ENCODE results near the gene THSD1.
A peak's percentile ranks its signal among the peaks of the same experiment; 100 is the strongest.

The THSD1 gene

DNA sequence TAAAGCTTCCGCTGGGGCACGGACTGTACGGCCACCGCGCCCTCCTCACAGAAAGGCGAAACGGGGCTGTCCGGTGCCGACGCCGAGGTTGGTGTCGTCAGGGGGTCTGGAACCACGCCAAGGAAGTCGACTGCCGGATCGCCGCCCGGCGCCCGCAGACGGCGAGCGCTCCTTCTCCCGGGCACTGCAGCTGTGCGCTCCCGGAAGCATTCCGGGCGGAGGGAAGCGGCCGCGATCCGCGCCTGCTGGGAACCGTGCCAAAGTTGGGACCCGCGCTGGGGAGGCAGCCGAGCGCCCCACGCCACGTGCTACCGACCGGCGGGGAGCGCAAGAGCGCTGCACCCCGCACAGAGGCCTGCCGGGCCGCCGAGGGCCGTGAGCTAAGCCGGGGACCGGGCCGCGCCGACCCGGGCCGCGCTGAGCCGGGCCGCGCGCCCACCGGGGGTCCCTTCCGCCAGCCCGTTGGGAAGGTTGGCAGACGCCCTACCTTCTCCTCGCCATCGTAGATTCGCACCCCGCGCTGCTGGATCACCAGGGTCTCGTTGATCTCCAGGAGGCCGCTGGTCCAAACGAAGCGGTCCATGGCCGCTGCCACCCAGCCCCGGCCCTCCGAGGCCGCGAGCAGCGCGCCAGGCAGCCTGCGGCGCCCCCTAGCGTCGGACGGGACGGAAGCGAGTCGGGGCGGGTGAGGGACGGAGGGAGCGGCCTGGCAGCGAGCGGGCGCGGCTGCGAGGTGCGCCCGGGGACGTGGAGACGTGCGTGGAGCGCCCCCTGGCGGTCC is 44.2 kb upstream of the THSD1 start, which contains the start of gene VPS36:
Gene VPS36 (minus strand): TSS at position 623 of the 781 bp plus-strand sequence. CDS start 40 bp downstream, at position 583.
- peak; percentile 79 for DNase-seq (ENCODE audit: insufficient read length, low spot score)
- FAIRE-seq, result peak; percentile 98
- peak; percentile 85 for TF ChIP-seq POLR2A (IDR thresholded peaks at IDR 0.05; ENCODE audit: low read depth, low read length)
- peak; percentile 58; the same call in 1 of the 2 replicates for TF ChIP-seq TAF1 (IDR thresholded peaks at IDR 0.05; ENCODE audit: low read depth, low read length)
- 0 out of 2 replicates have a peak, but pooled peaks have one; percentile 6 for TF ChIP-seq SPI1 (IDR thresholded peaks at IDR 0.05; ENCODE audit: low read depth, low read length)
- peak; percentile 74 for TF ChIP-seq PAX5 (IDR thresholded peaks at IDR 0.05; ENCODE audit: insufficient read depth, low read length, severe bottlenecking)
- peak; percentile 77; the same call in 1 of the 2 replicates for TF ChIP-seq POLR2AphosphoS5 (IDR thresholded peaks at IDR 0.05; ENCODE audit: low read depth, low read length)
- TF ChIP-seq POU2F2 (IDR thresholded peaks at IDR 0.05; ENCODE audit: low read depth, low read length), result peak; percentile 80

DNA sequence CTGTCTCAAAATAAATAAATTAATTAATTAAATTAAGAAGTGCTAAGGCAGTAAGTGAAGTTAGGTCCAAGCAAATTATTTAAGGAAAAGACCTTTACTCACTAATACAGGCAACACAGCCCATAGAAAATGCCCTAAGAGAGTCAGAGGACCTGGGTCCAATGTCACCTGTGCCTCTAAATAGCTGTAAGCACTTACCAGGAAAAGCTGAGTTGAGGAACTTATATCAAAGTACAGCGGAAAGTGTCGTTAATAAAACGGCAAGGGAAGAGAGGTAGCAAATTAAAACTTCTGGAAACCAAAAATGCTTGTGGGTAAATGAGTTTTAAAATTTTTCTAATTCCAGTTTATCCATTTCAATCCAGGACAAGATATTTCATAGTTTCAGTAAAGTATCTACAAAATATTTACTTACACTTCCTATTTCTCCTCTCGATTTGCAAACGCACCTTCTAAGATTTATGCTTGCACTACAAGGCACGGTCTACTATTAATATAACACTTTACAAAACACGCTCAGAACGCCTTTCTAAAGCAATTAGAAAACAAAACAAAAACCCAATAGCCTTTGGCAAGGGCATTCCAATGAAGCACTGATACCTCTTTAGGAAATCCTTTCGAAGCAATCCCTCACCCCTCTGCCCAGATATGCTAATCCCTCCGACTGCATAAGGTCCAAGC is 43.5 kb upstream of the THSD1 start:
- no peak for TF ChIP-seq POU2F2 (IDR thresholded peaks at IDR 0.05; ENCODE audit: low read depth, low read length)
- no peak for TF ChIP-seq POLR2AphosphoS5 (IDR thresholded peaks at IDR 0.05; ENCODE audit: low read depth, low read length)
- TF ChIP-seq POLR2A (IDR thresholded peaks at IDR 0.05; ENCODE audit: low read depth, low read length), result no peak
- no peak for TF ChIP-seq TAF1 (IDR thresholded peaks at IDR 0.05; ENCODE audit: low read depth, low read length)
- no peak for TF ChIP-seq PAX5 (IDR thresholded peaks at IDR 0.05; ENCODE audit: insufficient read depth, low read length, severe bottlenecking)
- no peak for TF ChIP-seq SPI1 (IDR thresholded peaks at IDR 0.05; ENCODE audit: low read depth, low read length)
- DNase-seq (ENCODE audit: insufficient read length, low spot score), result no peak
- no peak for FAIRE-seq

DNA sequence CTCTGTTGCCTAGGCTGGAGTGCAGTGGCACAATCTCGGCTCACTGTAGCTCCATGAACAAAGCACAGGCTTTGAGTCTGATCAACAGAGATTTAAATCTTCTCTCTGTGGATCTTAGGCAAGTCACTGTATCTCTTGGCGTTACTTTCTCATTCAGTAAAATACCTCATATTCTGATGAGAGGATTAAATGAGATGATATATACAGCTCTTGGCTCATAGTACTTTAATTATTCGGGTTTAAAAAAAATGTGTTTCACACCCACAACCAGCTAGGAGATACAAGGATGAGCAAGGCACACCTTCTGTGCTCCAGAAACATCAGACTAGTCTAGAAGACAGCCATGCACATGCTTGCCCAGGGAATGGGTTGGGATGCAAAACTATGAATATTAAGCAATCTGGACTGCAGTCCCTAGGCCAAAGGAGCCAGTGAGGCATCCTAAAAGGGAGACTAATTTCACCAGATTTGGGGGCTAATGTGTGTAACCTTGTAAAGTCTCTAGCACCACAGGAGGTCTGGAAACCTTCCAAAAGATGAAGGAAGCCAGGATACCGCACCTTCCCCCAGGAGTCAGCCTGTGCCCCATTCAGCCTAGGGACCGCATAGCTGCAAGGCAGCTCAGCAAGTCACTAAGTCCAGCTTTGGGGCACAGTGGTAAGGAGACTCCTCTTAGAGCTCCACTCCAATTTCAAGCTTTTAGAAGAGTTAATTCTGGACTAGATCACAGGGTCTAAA is 42.0 kb upstream of the THSD1 start:
- TF ChIP-seq POLR2AphosphoS5 (IDR thresholded peaks at IDR 0.05; ENCODE audit: low read depth, low read length), result no peak
- TF ChIP-seq POU2F2 (IDR thresholded peaks at IDR 0.05; ENCODE audit: low read depth, low read length), result no peak
- TF ChIP-seq PAX5 (IDR thresholded peaks at IDR 0.05; ENCODE audit: insufficient read depth, low read length, severe bottlenecking), result no peak
- TF ChIP-seq SPI1 (IDR thresholded peaks at IDR 0.05; ENCODE audit: low read depth, low read length), result no peak
- TF ChIP-seq TAF1 (IDR thresholded peaks at IDR 0.05; ENCODE audit: low read depth, low read length), result no peak
- no peak for TF ChIP-seq POLR2A (IDR thresholded peaks at IDR 0.05; ENCODE audit: low read depth, low read length)
- FAIRE-seq, result no peak
- DNase-seq (ENCODE audit: insufficient read length, low spot score), result no peak

DNA sequence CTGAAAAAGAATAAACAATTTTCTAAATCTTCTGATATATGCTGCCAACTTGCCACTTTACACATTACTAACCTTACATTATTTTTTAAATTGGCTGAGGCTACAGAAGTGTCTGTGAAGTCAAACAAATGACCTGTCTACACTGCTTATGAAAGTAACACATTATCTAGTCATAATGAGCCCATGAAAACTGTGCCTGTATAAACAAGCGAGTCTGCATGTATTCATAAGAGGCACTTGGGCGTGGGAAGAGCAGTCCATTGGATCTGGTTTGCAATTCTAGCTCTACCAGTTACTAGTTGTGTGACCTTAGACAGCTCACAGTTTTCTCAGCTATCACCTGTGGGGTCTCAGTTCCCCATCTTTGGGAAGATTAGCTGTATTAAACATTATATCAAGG is 41.4 kb upstream of the THSD1 start:
- TF ChIP-seq POU2F2 (IDR thresholded peaks at IDR 0.05; ENCODE audit: low read depth, low read length) (no peak), POLR2AphosphoS5 (IDR thresholded peaks at IDR 0.05; ENCODE audit: low read depth, low read length) (no peak), POLR2A (IDR thresholded peaks at IDR 0.05; ENCODE audit: low read depth, low read length) (no peak), TAF1 (IDR thresholded peaks at IDR 0.05; ENCODE audit: low read depth, low read length) (no peak), PAX5 (IDR thresholded peaks at IDR 0.05; ENCODE audit: insufficient read depth, low read length, severe bottlenecking) (no peak), SPI1 (IDR thresholded peaks at IDR 0.05; ENCODE audit: low read depth, low read length) (no peak)
- FAIRE-seq, result no peak
- DNase-seq (ENCODE audit: insufficient read length, low spot score), result no peak

DNA sequence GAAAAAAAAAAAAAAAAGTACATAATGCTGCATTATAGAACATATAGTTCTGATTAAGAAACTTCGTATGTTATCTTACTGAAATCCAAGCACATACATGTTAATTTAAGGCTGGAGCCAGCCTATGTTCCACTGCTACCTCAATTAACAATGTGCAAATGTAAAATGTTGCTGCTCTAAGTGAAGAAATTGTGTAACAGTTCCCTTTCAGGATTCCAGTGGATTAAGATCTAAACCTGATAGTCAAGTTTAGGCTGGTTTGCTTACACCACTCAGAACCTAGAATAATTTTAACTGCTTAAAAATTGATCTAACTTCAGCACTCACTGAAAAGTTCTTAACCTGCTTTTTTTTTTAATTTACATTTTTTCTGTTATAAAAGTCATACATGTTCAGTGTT is 40.3 kb upstream of the THSD1 start:
- DNase-seq (ENCODE audit: insufficient read length, low spot score) (no peak), FAIRE-seq (no peak)
- TF ChIP-seq POLR2A (IDR thresholded peaks at IDR 0.05; ENCODE audit: low read depth, low read length), result no peak
- TF ChIP-seq SPI1 (IDR thresholded peaks at IDR 0.05; ENCODE audit: low read depth, low read length), result no peak
- no peak for TF ChIP-seq PAX5 (IDR thresholded peaks at IDR 0.05; ENCODE audit: insufficient read depth, low read length, severe bottlenecking)
- no peak for TF ChIP-seq POLR2AphosphoS5 (IDR thresholded peaks at IDR 0.05; ENCODE audit: low read depth, low read length)
- TF ChIP-seq TAF1 (IDR thresholded peaks at IDR 0.05; ENCODE audit: low read depth, low read length), result no peak
- TF ChIP-seq POU2F2 (IDR thresholded peaks at IDR 0.05; ENCODE audit: low read depth, low read length), result no peak

DNA sequence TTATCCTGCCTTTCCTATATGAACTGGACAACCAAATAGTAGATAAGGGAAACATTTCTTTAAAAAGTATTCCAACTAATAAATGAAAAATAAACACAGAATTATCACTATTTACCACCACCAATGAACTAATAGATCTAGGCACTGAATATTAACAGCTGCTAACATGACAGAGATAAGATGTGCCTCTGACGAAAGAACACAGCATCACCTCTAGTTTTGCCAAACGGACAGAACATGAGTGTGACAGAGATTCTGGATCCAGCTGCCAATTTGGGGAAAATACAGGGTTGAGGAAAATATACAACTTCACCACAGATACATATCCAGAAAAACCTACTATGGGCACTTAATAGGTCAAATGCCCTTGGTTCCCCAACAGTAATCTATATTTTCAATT is 26.5 kb upstream of the THSD1 start:
- FAIRE-seq (no peak), DNase-seq (ENCODE audit: insufficient read length, low spot score) (no peak)
- TF ChIP-seq SPI1 (IDR thresholded peaks at IDR 0.05; ENCODE audit: low read depth, low read length), result no peak
- no peak for TF ChIP-seq PAX5 (IDR thresholded peaks at IDR 0.05; ENCODE audit: insufficient read depth, low read length, severe bottlenecking)
- TF ChIP-seq POU2F2 (IDR thresholded peaks at IDR 0.05; ENCODE audit: low read depth, low read length), result no peak
- TF ChIP-seq POLR2AphosphoS5 (IDR thresholded peaks at IDR 0.05; ENCODE audit: low read depth, low read length), result no peak
- no peak for TF ChIP-seq POLR2A (IDR thresholded peaks at IDR 0.05; ENCODE audit: low read depth, low read length)
- TF ChIP-seq TAF1 (IDR thresholded peaks at IDR 0.05; ENCODE audit: low read depth, low read length), result no peak

DNA sequence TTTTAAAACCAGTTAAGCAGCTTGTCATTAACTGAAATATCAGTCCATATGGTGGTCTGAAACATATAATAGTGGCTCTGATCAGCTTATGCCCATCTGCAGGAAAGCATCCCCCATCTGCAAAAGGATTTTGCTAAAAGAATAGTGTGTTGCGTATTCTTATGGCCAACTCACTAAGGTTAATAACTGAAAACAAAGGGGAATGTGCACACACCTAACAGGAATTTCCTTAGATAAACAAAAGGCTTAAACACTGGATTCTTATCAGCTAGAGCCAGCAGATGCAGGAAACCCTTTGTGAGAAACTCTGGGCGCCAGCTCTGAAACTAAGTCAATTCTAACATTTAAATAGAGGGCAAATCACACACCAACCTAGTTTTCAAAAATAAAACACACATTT is 22.3 kb upstream of the THSD1 start:
- TF ChIP-seq TAF1 (IDR thresholded peaks at IDR 0.05; ENCODE audit: low read depth, low read length) (no peak), PAX5 (IDR thresholded peaks at IDR 0.05; ENCODE audit: insufficient read depth, low read length, severe bottlenecking) (no peak), POLR2A (IDR thresholded peaks at IDR 0.05; ENCODE audit: low read depth, low read length) (no peak)
- DNase-seq (ENCODE audit: insufficient read length, low spot score), result no peak
- FAIRE-seq, result no peak

DNA sequence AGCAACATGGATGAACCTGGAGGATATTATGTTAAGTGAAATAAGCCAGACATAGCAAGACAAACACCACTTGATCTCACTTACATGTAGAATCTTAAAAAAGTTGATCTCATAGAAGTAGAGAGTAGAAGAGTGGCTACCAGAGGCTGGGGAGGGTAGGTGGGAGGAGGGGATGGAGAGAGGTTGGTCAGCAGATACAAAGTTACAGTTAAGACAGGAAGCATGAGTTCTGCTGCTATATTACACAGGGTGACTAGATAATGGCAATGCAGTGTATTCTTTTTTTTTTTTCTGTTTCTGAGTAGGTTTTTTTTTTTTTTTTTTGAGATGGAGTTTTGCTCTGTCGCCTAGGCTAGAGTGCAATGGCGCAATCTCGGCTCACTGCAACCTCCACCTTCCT is 15.2 kb upstream of the THSD1 start:
- DNase-seq (ENCODE audit: insufficient read length, low spot score), result no peak
- no peak for FAIRE-seq
- no peak for TF ChIP-seq TAF1 (IDR thresholded peaks at IDR 0.05; ENCODE audit: low read depth, low read length)
- TF ChIP-seq SPI1 (IDR thresholded peaks at IDR 0.05; ENCODE audit: low read depth, low read length), result no peak
- no peak for TF ChIP-seq PAX5 (IDR thresholded peaks at IDR 0.05; ENCODE audit: insufficient read depth, low read length, severe bottlenecking)
- no peak for TF ChIP-seq POLR2AphosphoS5 (IDR thresholded peaks at IDR 0.05; ENCODE audit: low read depth, low read length)
- no peak for TF ChIP-seq POLR2A (IDR thresholded peaks at IDR 0.05; ENCODE audit: low read depth, low read length)
- TF ChIP-seq POU2F2 (IDR thresholded peaks at IDR 0.05; ENCODE audit: low read depth, low read length), result no peak

DNA sequence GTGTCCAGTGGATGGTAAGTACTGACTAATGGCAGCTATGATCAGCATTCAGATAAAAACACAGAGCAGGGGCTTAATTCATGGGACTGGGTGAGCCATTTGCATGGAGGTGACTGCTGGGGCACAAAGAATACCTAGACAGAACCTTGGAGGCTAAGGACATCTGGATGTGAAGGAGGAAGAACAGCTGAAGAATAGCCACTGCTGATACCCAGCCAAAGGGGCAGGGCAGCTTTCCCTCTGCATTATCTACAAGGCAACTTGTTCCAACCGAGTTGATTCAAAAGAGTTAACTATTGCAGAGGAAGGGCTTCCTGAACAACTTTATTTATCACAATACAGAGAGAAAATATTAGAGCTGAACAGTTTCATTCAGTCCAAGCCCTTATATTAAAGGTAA is 13.1 kb upstream of the THSD1 start:
- FAIRE-seq, result no peak
- DNase-seq (ENCODE audit: insufficient read length, low spot score), result no peak
- no peak for TF ChIP-seq POLR2A (IDR thresholded peaks at IDR 0.05; ENCODE audit: low read depth, low read length)
- no peak for TF ChIP-seq POU2F2 (IDR thresholded peaks at IDR 0.05; ENCODE audit: low read depth, low read length)
- no peak for TF ChIP-seq PAX5 (IDR thresholded peaks at IDR 0.05; ENCODE audit: insufficient read depth, low read length, severe bottlenecking)
- no peak for TF ChIP-seq SPI1 (IDR thresholded peaks at IDR 0.05; ENCODE audit: low read depth, low read length)
- no peak for TF ChIP-seq TAF1 (IDR thresholded peaks at IDR 0.05; ENCODE audit: low read depth, low read length)
- no peak for TF ChIP-seq POLR2AphosphoS5 (IDR thresholded peaks at IDR 0.05; ENCODE audit: low read depth, low read length)

Data from GM12891 (cell line).